Astrocyte (in vitro differentiated cells and primary cell): ENCODE data around the gene KRTAP20-4.

Source experiments
- CTCF ChIP-seq: IDR thresholded peaks from 2 replicates; pipeline ENCODE4 v1.5.1; 2011; ENCODE audit warnings: low read depth, mild to moderate bottlenecking, inconsistent platforms, low read length, moderate library complexity; ENCODE audit not compliant: insufficient read depth
- EZH2 ChIP-seq: IDR thresholded peaks from 2 replicates; pipeline ENCODE4 v1.6.1; 2012; ENCODE audit warnings: mild to moderate bottlenecking, low read length, inconsistent platforms; ENCODE audit not compliant: insufficient read depth

- no peak for TF ChIP-seq CTCF
- no peak for TF ChIP-seq EZH2
These were observed 6.6 kb upstream of the KRTAP20-4 start, which contains the start of gene KRTAP6-1 for GRCh38 chr21:30613836-30614235.
